GM12892 (cell line): ENCODE results near the gene TUSC2.

Experiments used
- POLR2A ChIP-seq: IDR thresholded peaks from 2 replicates; pipeline ENCODE4 v1.6.1; 2011; ENCODE audit warnings: low read depth, low read length, control low read depth
- POLR2AphosphoS5 ChIP-seq: IDR thresholded peaks from 2 replicates; pipeline ENCODE4 v1.6.1; 2011; ENCODE audit warnings: low read depth, low read length, control low read depth
- TAF1 ChIP-seq: IDR thresholded peaks from 2 replicates; pipeline ENCODE4 v1.6.1; 2011; ENCODE audit warnings: low read depth, mild to moderate bottlenecking, control low read depth, low read length, borderline replicate concordance

DNA sequence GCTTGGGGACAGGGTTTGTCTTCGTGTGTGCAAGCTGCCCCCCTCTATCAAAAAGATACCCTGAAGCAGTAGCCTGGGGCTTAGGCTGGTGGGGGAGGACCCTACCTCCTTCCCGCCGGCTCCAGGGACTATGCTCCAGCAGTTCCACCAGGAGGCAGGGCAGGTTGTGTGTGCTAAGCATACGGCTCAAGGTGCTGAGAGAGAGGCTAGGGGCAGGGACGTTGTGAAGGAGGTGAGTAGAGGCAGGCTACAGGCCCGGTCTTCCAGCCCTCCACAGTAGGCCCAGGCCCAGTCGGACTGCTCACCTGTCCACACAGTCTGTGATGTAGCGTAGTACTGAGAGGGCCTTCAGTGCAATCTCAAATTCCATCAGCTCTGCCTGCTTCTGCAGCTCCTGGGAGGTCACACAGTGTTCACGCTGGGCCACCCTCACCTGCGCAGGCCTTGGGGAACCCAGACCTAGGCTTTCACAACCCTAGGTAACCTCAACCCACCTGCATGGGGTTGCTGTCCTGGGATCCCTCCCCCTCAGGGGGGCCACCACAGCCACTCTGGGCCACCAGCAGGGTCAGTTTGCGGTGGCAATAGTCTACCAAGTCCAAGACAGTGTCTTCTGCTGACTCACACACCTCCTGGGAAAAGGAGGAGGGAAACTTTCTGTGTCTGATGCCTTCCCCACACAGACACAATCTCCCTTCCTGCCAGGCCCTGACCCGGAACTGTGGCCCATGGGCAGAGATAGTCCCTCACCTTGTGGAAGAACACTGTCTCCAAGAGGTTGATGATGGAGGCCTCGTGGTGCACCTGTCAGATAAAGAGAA, 15.0 kb upstream of the TUSC2 start:
- TF ChIP-seq POLR2A (no peak), POLR2AphosphoS5 (no peak), TAF1 (no peak)
